GM21390 (cell line): ENCODE results near the gene PTK7.

Experiments used
- ATAC-seq: cut with Tn5 transposase; IDR thresholded peaks from one replicate; pipeline ENCODE4 v1.9.1; 2021; ENCODE audit not compliant: unreplicated experiment

Gene PTK7

GRCh38 chr6:43082806-43083655 lies 6.9 kb downstream of the PTK7 start:
- ATAC-seq = no peak

DNA sequence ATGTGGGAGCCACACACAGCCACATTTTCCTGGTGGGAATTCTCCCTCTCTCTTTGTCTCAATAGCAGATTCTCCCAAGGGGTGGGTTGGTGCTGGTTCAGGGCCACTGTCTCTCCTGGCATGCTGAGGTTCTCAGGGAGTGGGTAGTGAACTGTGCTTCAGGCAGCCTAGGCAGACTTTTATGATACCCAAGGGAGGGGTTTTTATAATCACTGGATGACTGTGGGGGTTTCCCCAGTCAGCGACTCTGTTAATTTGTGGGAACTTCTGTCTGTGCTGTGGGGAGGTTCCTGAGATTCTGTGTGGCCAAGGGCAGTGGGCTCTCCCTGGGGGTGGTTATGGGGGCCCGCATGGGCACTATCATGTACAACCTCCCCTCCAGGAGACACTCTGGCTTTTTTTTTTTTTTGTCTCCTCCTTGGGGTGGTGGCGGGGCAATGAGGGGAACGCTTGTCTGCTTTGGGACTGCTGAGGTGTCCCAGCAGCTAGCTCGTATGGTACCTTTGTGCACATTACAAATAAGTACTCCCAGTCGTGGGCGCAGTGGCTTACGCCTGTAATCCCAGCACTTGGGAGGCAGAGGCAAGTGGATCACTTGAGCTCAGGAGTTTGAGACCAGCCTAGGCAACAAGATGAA lies 10.0 kb downstream of the PTK7 start:
- no peak for ATAC-seq

GRCh38 chr6:43088654-43089056 lies 12.5 kb downstream of the PTK7 start:
- ATAC-seq = no peak

DNA sequence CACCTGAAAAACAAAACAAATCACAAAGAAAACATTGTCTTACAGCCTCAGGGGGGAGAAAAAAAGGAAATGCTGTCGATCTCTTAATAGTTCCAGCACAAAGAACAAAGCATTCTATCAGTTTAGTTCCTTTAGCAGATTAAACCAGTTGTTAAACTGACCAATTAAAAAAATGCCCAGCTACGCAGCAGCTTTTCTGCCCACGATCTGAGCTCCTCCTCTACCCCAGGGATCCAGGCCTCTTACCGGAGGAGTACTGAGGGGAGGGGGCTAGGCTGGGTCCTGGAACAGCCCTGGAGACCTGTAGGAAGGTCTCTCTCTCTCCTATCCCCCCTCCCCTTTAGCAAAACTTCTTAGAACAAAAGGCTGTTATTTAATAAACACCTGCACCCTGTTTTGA lies 13.4 kb downstream of the PTK7 start:
- ATAC-seq = no peak

DNA sequence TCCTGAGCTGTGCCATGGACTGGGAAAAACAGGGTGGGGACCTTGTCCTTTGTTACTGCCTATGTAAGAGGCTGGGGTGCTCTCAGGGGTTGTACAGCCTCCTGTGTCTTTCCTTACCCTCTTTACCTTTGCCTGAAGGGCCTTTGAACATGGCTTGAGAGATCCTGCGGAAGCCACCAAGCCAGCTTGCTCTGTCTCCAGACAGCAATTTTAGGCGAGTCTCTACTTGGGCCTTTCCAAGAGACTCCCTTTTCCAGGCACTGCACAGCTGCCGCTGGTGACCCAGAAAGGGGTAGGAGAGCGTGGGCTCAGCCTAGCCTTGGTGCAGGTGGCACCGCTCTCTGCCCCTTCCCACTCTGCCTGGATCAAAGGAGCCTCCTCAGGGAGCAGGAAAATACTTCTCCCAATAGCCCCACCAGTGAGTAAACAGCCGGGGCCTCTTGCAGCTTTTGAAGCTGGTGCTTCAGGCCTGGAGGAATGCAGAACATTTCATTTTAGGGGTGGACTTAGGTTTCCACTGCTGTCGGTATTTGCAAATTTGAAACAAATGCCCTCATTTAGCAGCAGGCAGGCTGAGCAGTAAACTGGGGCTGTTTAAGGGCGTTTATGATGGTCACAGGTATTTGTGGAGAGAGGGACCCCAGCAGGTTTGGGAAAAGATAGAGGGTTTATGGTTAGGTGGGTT lies 13.9 kb downstream of the PTK7 start:
- ATAC-seq = no peak

- no peak for ATAC-seq
Observed at GRCh38 chr6:43090559-43090956, 14.4 kb downstream of the PTK7 start.

GRCh38 chr6:43091020-43091419 lies 14.9 kb downstream of the PTK7 start:
- ATAC-seq = no peak

DNA sequence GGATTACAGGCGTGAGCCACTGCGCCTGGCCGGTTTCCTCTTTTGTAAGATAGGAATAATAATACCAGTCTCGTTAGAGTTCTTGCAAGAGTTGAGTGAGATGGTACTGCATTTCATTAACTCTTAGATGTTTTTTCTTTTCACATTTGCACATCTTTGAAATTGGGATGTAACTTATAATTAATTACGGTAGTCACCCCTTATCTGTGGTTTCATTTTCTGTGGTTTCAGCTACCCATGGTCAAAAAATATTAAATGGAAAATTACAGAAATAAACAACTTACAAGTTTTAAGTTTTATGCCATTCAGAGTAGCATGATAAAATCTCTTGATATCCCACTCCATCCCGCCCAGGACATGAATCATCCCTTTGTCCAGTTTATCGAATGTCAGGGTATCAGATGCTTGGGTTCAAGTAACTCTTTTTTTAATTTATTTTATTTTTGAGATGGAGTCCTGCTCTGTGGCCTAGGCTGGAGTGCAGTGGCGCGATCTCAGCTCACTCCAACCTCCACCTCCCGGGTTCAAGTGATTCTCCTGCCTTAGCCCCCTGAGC lies 15.4 kb downstream of the PTK7 start:
- ATAC-seq = no peak

- ATAC-seq = no peak
Observed at GRCh38 chr6:43092635-43093034, 16.5 kb downstream of the PTK7 start.

- no peak for ATAC-seq
Observed at GRCh38 chr6:43093436-43094289, 17.5 kb downstream of the PTK7 start.

- ATAC-seq = no peak
Observed at GRCh38 chr6:43095939-43096338, 19.8 kb downstream of the PTK7 start.

GRCh38 chr6:43096451-43097097 lies 20.5 kb downstream of the PTK7 start:
- no peak for ATAC-seq

DNA sequence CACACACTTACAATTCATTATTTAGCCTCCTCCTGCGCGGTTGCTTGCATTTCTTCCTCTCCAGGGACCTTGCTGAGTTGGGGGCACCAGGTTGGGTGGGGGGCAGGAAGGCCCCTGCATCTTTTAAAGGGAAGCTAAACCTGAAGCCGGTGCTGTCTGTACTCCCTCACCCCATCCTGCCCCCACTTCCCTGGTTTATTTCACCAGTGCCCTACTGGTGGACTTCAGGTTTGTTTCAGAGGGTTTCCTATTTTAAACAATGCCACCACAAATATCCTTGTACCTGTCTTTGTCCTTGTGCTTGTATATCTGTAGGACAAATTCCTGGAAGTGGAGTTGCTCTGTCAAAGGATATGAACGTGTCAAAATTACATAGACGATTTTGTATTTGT lies 21.0 kb downstream of the PTK7 start:
- no peak for ATAC-seq

DNA sequence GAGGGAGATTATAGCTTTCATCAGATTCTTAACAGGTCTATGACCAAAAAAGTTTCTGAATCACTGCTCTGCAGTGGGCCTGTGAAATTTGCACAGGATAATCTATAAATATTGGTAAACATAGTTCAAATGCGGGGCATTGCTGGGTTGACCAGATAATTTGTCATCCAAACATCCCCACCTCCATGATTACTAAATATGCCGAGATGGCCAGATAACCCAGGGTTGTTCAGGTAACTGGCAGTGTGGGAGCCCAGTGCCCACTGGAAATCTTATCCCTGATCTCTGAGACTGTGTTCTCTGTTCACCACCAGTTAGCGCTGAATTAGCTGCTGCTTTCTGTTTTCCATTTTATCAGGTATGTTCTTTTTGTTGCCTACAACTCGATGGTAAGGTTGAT lies 21.4 kb downstream of the PTK7 start:
- no peak for ATAC-seq

DNA sequence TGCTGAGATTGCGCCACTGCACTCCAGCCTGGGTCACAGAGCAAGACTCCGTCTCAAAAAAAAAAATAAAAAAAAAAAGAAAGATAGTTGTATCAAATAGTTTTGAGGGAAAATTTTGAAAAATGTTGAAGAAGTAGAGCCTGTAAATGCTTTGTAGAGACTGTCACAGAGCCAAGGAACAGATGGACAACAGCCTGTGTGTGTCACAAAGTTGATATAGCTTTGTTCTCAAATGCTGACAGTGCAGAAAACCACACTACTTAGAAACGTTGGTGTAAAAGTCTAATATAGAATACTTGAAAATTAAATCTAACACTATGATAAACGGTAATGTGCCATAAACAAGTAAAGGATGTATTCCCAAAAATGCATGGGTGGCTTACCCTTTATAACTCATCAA lies 25.4 kb downstream of the PTK7 start:
- no peak for ATAC-seq

DNA sequence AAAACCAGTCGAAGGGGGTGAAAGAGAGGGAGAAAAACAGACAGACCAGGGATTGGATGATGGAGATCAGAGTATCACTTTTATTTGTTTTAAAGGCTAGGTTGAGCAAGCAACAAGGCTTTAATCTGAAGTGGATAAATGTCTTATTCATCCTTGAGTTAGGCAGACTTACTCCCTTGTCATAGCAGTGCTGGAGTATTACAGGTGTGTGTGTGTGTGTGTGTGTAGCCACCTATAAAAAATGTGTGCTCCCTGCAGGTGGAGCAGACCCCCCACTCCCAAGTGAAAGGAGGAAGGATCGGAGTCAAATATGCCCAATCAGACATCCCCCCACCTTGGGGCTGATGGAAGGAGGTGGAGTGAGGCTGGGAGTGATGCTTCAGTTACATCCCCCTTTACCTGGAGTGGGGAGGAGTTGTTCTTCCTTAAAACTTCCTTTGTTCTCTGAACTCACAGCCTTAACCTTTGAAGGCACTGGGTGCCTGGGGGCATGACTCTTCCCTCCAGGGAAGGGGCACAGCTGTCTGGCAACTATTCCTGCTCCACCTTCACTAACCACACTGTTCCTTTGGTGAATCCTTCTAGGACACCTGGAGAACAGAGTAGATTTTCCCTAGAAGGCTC lies 27.3 kb downstream of the PTK7 start:
- ATAC-seq = no peak

DNA sequence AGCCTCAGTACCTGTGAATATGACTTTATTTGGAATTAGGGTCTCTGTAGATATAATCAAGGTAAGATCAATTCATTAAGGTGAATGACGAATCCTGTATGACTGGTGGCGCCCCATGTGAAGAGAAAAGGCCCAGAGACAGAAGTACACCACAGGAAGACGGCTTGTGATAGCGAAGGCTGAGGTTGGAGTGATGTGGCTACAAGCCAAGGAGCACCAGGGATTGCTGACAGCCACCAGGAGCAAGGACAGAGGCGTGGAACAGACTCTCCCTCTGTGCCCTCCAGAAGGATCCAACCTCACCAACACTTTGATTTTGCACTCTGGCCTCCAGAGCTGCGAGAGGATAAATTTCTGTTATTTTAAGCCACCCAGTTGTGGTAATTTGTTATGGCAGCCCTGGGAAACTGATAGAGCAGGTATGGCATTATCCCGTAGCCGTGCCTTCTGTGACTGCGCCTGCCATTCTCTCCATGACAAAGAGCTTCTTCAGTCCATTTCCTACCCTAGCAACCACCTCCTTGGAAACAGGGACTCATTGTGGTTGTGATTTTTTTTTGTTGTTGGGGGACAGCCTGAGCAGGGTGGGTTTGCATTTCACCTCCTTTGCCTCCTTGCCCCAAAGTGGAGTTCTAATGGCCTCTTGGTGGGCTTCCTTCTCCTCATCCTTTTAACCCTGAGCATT lies 29.6 kb downstream of the PTK7 start:
- no peak for ATAC-seq

DNA sequence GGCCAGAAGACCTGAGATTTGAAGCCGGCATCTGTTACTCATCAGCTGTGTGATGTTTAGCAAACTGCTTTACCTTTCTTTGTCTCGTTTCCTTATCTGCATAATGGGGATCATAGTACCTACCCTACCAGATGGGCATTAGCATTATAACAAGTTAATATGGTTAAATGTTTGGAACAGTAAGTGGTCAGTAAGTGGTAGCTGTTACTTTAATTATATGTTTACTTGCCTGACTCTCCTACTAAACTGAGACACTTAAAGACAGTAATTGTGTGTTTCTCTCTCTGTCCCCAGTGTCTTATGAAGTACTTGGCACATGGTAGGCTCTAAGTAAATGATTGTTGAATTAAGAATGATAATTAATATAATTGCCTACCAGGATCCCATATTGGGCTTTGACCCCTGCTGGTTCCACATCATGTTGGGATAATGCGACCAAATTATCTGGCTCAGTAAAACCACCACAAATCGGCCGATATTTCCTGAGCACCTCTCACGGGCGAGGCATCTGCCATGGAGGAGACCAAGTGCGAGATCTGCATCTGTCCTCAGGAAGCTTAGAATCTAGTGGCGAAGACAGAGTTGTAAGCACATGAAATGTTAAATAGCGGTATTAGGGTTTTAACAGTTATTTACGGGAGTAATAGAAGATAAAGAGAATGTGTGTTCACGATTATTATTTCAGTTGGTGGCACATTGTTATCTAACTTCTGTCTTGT lies 31.4 kb downstream of the PTK7 start:
- no peak for ATAC-seq
